Activated B cell treated with CpG ODN at 0.5 μM for 24 hours (primary cell): ENCODE results near the gene DGKA. TPM values are rescaled to one million over a fixed set of nuclear protein-coding genes. Genes with fewer than 3 reads are reported as not detected.

Experiments used
- ATAC-seq: fragments of 200-7000 bp; cut with Tn5 transposase; one replicate; pipeline ENCODE4 v1.10.0; 2021; ENCODE audit warnings: low read depth, mild to moderate bottlenecking, moderate library complexity
- CTCF ChIA-PET: fragments of 350-600 bp; sonication (Branson Sonifier 250); formaldehyde crosslinking; loops from one replicate; lab custom pipeline; 2021; ENCODE audit warnings: antibody characterized with exemption; lab: Charles Lee
- POLR2A ChIA-PET: fragments of 350-600 bp; sonication (Branson Sonifier 250); formaldehyde crosslinking; loops from one replicate; lab custom pipeline; 2021; ENCODE audit warnings: antibody characterized with exemption; lab: Charles Lee
- DNase-seq: peaks from one replicate; pipeline ENCODE4 v3.0.0; 2022
- H3K27ac Mint-ChIP-seq: one replicate; pipeline ENCODE4 v1.8.0; 2020; ENCODE audit warnings: mixed read lengths
- H3K27me3 Mint-ChIP-seq: one replicate; pipeline ENCODE4 v1.8.0; 2021; ENCODE audit warnings: mixed read lengths
- H3K36me3 Mint-ChIP-seq: one replicate; pipeline ENCODE4 v1.8.0; 2021; ENCODE audit warnings: low read depth, mixed read lengths
- H3K4me1 Mint-ChIP-seq: one replicate; pipeline ENCODE4 v1.8.0; 2021; ENCODE audit warnings: mixed read lengths
- H3K4me3 Mint-ChIP-seq: one replicate; pipeline ENCODE4 v1.8.0; 2020; ENCODE audit warnings: mild to moderate bottlenecking, mixed read lengths
- H3K9me3 Mint-ChIP-seq: one replicate; pipeline ENCODE4 v1.8.0; 2020; ENCODE audit warnings: mixed read lengths
- intact Hi-C: fragments of 100-400 bp; cut with micrococcal nuclease; formaldehyde crosslinking; loops from one replicate; pipeline ENCODE4 v1.15.1; 2024
- total RNA-seq: library from RNA; stranded (reverse); gene quantifications from 2 replicates; pipeline ENCODE4 v1.2.3, GENCODE V29; 2022
- TF ChIP-seq, protein P1 (sequence below): fragments of 200-600 bp; IDR thresholded peaks from one replicate; pipeline ENCODE4 v1.8.0; 2022; ENCODE audit warnings: antibody characterized with exemption, mild to moderate bottlenecking

The DGKA gene
- total RNA-seq, 1 donor from 2014 or later, result 95.9 TPM

DNA sequence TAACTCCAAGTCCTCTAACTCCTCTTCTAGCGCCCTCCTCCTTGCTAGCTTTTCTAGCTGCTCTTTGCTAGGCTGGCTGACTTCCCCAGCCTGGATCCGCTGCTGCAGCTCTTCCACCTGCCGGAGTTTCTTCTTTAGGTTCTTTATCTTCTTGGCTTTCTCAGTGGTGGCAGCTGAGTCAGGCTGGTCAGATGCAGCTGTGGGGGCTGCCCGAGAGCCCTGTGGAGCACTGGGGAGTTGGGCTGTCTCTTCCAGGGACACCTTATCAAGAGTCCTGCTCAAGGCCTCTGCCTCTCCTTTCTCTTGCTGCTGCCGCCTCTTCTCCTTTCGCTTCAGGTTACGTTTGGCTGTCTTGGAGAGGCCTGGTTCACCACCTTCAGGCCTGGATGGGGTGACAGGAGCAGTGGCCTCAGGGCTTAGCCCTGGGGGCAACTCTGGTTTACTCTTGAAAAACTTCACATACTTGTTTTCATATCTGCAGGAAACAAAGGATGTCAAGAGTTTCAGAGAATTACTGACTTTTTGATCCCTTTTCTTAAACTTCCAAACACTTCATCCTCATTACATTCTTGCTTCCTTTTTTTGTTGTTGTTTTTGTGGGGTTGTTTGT, 29.0 kb upstream of the DGKA start:
- ChIA-PET POLR2A (no interaction called here), CTCF (no interaction called here)
- H3K36me3 Mint-ChIP-seq, result peaks cover 32% of the 10 kb centered on the region
- DNase-seq (no peak), ATAC-seq (no peak)
- H3K4me3 Mint-ChIP-seq, result no peak overlapping the region
- intact Hi-C loops, result no loop called here
- H3K27me3 Mint-ChIP-seq, result no peaks in the 10 kb centered on the region
- H3K4me1 Mint-ChIP-seq, result peaks cover 4% of the 10 kb centered on the region
- no peaks in the 10 kb centered on the region for H3K9me3 Mint-ChIP-seq
- peak overlapping the region; percentile 14 for H3K27ac Mint-ChIP-seq
- TF ChIP-seq, protein P1, sequence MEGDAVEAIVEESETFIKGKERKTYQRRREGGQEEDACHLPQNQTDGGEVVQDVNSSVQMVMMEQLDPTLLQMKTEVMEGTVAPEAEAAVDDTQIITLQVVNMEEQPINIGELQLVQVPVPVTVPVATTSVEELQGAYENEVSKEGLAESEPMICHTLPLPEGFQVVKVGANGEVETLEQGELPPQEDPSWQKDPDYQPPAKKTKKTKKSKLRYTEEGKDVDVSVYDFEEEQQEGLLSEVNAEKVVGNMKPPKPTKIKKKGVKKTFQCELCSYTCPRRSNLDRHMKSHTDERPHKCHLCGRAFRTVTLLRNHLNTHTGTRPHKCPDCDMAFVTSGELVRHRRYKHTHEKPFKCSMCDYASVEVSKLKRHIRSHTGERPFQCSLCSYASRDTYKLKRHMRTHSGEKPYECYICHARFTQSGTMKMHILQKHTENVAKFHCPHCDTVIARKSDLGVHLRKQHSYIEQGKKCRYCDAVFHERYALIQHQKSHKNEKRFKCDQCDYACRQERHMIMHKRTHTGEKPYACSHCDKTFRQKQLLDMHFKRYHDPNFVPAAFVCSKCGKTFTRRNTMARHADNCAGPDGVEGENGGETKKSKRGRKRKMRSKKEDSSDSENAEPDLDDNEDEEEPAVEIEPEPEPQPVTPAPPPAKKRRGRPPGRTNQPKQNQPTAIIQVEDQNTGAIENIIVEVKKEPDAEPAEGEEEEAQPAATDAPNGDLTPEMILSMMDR, result no peak

- ATAC-seq (no peak), DNase-seq (no peak)
- TF ChIP-seq, protein P1, result no peak
- intact Hi-C loops, result no loop called here
- Mint-ChIP-seq H3K27ac (no peak overlapping the region), H3K4me3 (no peak overlapping the region), H3K27me3 (no peaks in the 10 kb centered on the region), H3K36me3 (peaks cover 38% of the 10 kb centered on the region), H3K4me1 (peaks cover 4% of the 10 kb centered on the region), H3K9me3 (no peaks in the 10 kb centered on the region)
- ChIA-PET CTCF (no interaction called here), POLR2A (no interaction called here)
Observed at GRCh38 chr12:55906056-55906455, 24.9 kb upstream of the DGKA start.

- ChIA-PET POLR2A (no interaction called here), CTCF (no interaction called here)
- H3K4me1 Mint-ChIP-seq, result peaks cover 10% of the 10 kb centered on the region
- ATAC-seq (no peak), DNase-seq (no peak)
- no peaks in the 10 kb centered on the region for H3K9me3 Mint-ChIP-seq
- no peak overlapping the region for H3K27ac Mint-ChIP-seq
- no peaks in the 10 kb centered on the region for H3K27me3 Mint-ChIP-seq
- intact Hi-C loops, result no loop called here
- TF ChIP-seq, protein P1, result no peak
- peaks cover 23% of the 10 kb centered on the region for H3K36me3 Mint-ChIP-seq
- H3K4me3 Mint-ChIP-seq, result no peak overlapping the region
Observed at GRCh38 chr12:55908726-55909512, 22.0 kb upstream of the DGKA start.

GRCh38 chr12:55909513-55909884, 21.5 kb upstream of the DGKA start:
- TF ChIP-seq, protein P1, result no peak
- ChIA-PET POLR2A (no interaction called here), CTCF (no interaction called here)
- DNase-seq, result no peak
- intact Hi-C loops, result no loop called here
- ATAC-seq, result no peak
- Mint-ChIP-seq H3K4me3 (no peak overlapping the region), H3K27me3 (no peaks in the 10 kb centered on the region), H3K27ac (no peak overlapping the region), H3K4me1 (peaks cover 14% of the 10 kb centered on the region), H3K9me3 (no peaks in the 10 kb centered on the region), H3K36me3 (peaks cover 29% of the 10 kb centered on the region)

GRCh38 chr12:55912908-55913307, 18.1 kb upstream of the DGKA start:
- no peak for ATAC-seq
- CTCF ChIA-PET, result interaction anchor here (0.7 kb wide), 1 partner anchor 71 kb away, joined by 3 read pairs; no protein-coding TSS in a partner anchor
- intact Hi-C loops, result no loop called here
- H3K27me3 Mint-ChIP-seq, result no peaks in the 10 kb centered on the region
- peaks cover 21% of the 10 kb centered on the region for H3K4me1 Mint-ChIP-seq
- no peak for DNase-seq
- H3K9me3 Mint-ChIP-seq, result no peaks in the 10 kb centered on the region
- POLR2A ChIA-PET, result no interaction called here
- no peak overlapping the region for H3K4me3 Mint-ChIP-seq
- H3K27ac Mint-ChIP-seq, result no peak overlapping the region
- TF ChIP-seq, protein P1, result no peak
- peaks cover 45% of the 10 kb centered on the region for H3K36me3 Mint-ChIP-seq
